ENCODE results near the gene ZNF792. TPM values are rescaled to one million over a fixed set of nuclear protein-coding genes. Genes with fewer than 3 reads are reported as not detected.
A peak's percentile ranks its signal among the peaks of the same experiment; 100 is the strongest.
"Not testable (repeated sequence)": the region's sequence is repeated elsewhere in the genome, so short reads cannot be mapped to it uniquely, and the experiment has no call there.

Gene ZNF792
- total RNA-seq, 3 donors from 2014 or later, result 6.4 to 11.6 (median 11.1) TPM

DNA sequence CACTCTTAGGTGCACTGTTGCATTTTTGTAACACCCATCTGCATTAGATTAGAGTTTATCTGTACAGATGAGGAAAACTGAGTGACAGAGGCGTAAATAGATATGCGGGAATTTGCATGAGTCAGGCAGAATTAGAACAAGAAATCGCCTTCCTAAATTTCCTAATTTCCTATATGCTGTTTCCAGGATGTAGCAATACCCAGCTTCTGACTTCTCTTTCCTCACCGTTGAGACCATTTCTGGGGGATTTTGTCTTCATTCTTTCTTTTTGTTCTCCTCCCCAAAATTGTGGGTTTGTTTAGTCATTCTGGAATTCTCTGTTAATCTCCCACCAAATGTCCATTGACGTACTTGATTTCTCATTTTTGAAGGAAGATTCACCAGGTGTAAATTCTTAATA lies 10.6 kb upstream of the ZNF792 start:
- intact Hi-C loops (cut with DNase I; ENCODE audit: low total_unique reads), result loop anchor here (5.0 kb wide), 1 partner anchor 38 kb away; no protein-coding TSS in a partner anchor
- H3K27me3 ChIP-seq, result no peaks in the 10 kb centered on the region
- peaks cover 0 to 8% of the 10 kb centered on the region in 2 donors for H3K9me3 ChIP-seq
- no peak for DNase-seq (ENCODE audit: low spot score in 2 of 2)
- H3K4me1 ChIP-seq, result no peaks in the 10 kb centered on the region
- TF ChIP-seq POLR2A (IDR thresholded peaks at IDR 0.05) (no peak), CTCF (IDR thresholded peaks at IDR 0.05) (no peak)
- H3K4me3 ChIP-seq, result no peak overlapping the region
- no peak overlapping the region for H3K27ac ChIP-seq
- no peaks in the 10 kb centered on the region for H3K36me3 ChIP-seq

DNA sequence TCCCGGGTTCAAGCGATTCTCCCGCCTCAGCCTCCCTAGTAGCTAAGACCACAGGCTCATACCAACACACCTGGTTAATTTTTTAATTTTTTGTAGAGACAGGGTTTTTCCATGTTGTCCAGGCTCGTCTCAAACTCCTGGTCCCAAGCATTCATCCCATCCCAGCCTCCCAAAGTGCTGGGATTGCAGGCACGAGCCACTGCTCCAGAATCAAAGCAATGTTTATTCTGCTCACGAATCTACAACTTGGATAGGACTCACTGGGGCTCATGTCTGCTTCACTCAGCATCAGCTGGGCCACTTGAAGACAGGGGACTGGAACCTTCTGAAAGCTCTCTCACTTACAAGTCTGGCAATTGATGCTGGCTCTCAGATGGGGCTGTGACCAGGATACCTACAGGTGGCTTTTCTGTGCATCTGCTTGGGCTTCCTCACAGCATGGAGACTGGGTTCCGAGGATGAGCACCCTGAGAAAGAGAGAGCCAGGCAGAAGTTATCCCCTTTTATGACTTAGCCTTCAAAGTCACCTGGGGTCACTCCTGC lies 8.2 kb upstream of the ZNF792 start:
- intact Hi-C loops (cut with DNase I; ENCODE audit: low total_unique reads), result no loop called here
- no peak overlapping the region for H3K4me3 ChIP-seq

GRCh38 chr19:34970185-34970780 lies 6.3 kb upstream of the ZNF792 start:
- DNase-seq (ENCODE audit: low spot score in 2 of 2), result peak in 1 of 2 donors; percentile 13
- H3K4me3 ChIP-seq; H3K4me1 ChIP-seq; H3K27me3 ChIP-seq; H3K9me3 ChIP-seq; intact Hi-C loops (cut with DNase I; ENCODE audit: low total_unique reads); H3K36me3 ChIP-seq; H3K27ac ChIP-seq: not testable (repeated sequence)

More for the DNA sequence above, 8.2 kb upstream of the ZNF792 start:
- Histone ChIP-seq H3K27me3 (no peaks in the 10 kb centered on the region), H3K4me1 (no peaks in the 10 kb centered on the region), H3K27ac (no peak overlapping the region), H3K9me3 (peaks cover 0 to 14% of the 10 kb centered on the region in 2 donors), H3K36me3 (no peaks in the 10 kb centered on the region)
- peak in 1 of 2 donors; percentile 4 for DNase-seq (ENCODE audit: low spot score in 2 of 2)
- TF ChIP-seq POLR2AphosphoS5 (IDR thresholded peaks at IDR 0.05) (no peak), POLR2A (IDR thresholded peaks at IDR 0.05) (no peak), CTCF (IDR thresholded peaks at IDR 0.05) (no peak)

DNA sequence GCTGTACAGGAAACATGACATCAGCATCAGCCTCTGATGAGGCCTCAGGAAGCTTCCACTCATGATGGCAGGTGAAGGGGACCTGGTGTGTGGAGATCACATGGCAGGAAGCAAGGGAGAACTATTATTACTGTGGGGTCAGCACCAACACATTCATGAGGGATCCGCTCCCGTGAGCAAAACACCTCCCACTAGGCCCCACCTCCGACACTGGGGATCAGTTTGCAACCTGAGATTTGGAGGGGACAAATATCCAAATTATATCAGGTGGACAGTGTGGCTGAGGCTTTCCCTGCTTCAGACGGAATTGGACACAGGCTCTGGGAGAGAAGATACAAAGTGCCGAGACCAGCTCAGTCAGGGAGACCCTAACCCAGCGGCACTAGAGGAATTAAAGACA lies 5.7 kb upstream of the ZNF792 start:
- intact Hi-C loops (cut with DNase I; ENCODE audit: low total_unique reads), result no loop called here
- H3K4me3 ChIP-seq, result no peak overlapping the region
- H3K27me3 ChIP-seq, result no peaks in the 10 kb centered on the region
- peaks cover 0 to 8% of the 10 kb centered on the region in 2 donors for H3K9me3 ChIP-seq
- no peaks in the 10 kb centered on the region for H3K36me3 ChIP-seq
- no peak for TF ChIP-seq POLR2AphosphoS5 (IDR thresholded peaks at IDR 0.05)
- TF ChIP-seq POLR2A (IDR thresholded peaks at IDR 0.05), result no peak
- no peak for TF ChIP-seq CTCF (IDR thresholded peaks at IDR 0.05)
- no peaks in the 10 kb centered on the region for H3K4me1 ChIP-seq
- DNase-seq (ENCODE audit: low spot score in 2 of 2), result peak in 1 of 2 donors; percentile 2
- H3K27ac ChIP-seq, result no peak overlapping the region

- DNase-seq (ENCODE audit: low spot score in 2 of 2), result no peak
- no peak overlapping the region for H3K27ac ChIP-seq
- no peaks in the 10 kb centered on the region for H3K27me3 ChIP-seq
- peaks cover 0 to 8% of the 10 kb centered on the region in 2 donors for H3K9me3 ChIP-seq
- H3K4me3 ChIP-seq, result no peak overlapping the region
- TF ChIP-seq CTCF (IDR thresholded peaks at IDR 0.05) (no peak), POLR2A (IDR thresholded peaks at IDR 0.05) (no peak), POLR2AphosphoS5 (IDR thresholded peaks at IDR 0.05) (no peak)
- intact Hi-C loops (cut with DNase I; ENCODE audit: low total_unique reads), result no loop called here
- peaks cover 0 to 5% of the 10 kb centered on the region in 2 donors for H3K4me1 ChIP-seq
- H3K36me3 ChIP-seq, result no peaks in the 10 kb centered on the region
Observed at GRCh38 chr19:34967551-34967950, 3.5 kb upstream of the ZNF792 start.

- peaks cover 14 to 18% of the 10 kb centered on the region in 2 donors for H3K9me3 ChIP-seq
- intact Hi-C loops (cut with DNase I; ENCODE audit: low total_unique reads); H3K27me3 ChIP-seq; DNase-seq (ENCODE audit: low spot score in 2 of 2); H3K4me3 ChIP-seq; H3K27ac ChIP-seq; H3K4me1 ChIP-seq; H3K36me3 ChIP-seq: not testable (repeated sequence)
Observed at GRCh38 chr19:34965505-34965904, 1.5 kb upstream of the ZNF792 start.
